PC-9 (cell line): Measurements from ENCODE around the gene ZFAND3. TPM values are rescaled to one million over a fixed set of nuclear protein-coding genes. Genes with fewer than 3 reads are reported as not detected.
A peak's percentile ranks its signal among the peaks of the same experiment; 100 is the strongest.

Experiments used
- Bru-seq: library from RNA; stranded (reverse); fragments of 400-500 nt; gene quantifications from one replicate; lab custom pipeline; 2021; lab: Mats Ljungman, UMichigan
- BruChase-seq, 2 experiments: library from RNA; stranded (reverse); fragments of 400-500 nt; gene quantifications; one replicate each; lab custom pipeline; 2021; lab: Mats Ljungman, UMichigan
- BruUV-seq: library from RNA; stranded (reverse); fragments of 400-500 nt; replicated peaks from 2 replicates; lab custom pipeline; 2021; lab: Mats Ljungman, UMichigan
- CTCF ChIA-PET: fragments of 300-600 bp; sonication (Branson Sonifier 250); formaldehyde crosslinking; loops from one replicate; lab custom pipeline; 2022; ENCODE audit warnings: antibody characterized with exemption; lab: Charles Lee
- POLR2A ChIA-PET: fragments of 300-600 bp; sonication (Branson Sonifier 250); formaldehyde crosslinking; loops from one replicate; lab custom pipeline; 2022; ENCODE audit warnings: antibody characterized with exemption; ENCODE audit not compliant: unreplicated experiment; lab: Charles Lee
- DNase-seq, 2 experiments: peaks; one replicate each; pipeline versions ENCODE4 v3.0.0 to v3.0.0-alpha.2; 2015 to 2022; ENCODE audit warnings: mixed read lengths in 1 of 2
- H2AFZ ChIP-seq: fragments of 200-600 bp; sonication (generic); 2 replicates; pipeline ENCODE4 v1.8.1; 2017; ENCODE audit warnings: antibody characterized with exemption
- H3F3A ChIP-seq: fragments of 200-600 bp; sonication (generic); 2 replicates; pipeline ENCODE4 v1.8.1; 2017; ENCODE audit warnings: antibody characterized with exemption, mild to moderate bottlenecking, low read depth; ENCODE audit not compliant: insufficient read depth
- H3K27ac ChIP-seq: fragments of 200-600 bp; sonication (generic); 2 replicates; pipeline ENCODE4 v1.6.1; 2016; ENCODE audit warnings: mixed run types
- H3K27me3 ChIP-seq: fragments of 200-600 bp; sonication (generic); 2 replicates; pipeline ENCODE4 v1.6.1; 2016; ENCODE audit warnings: low read depth, mixed run types; ENCODE audit not compliant: insufficient read depth
- H3K36me3 ChIP-seq: fragments of 200-600 bp; sonication (generic); 2 replicates; pipeline ENCODE4 v1.6.1; 2016; ENCODE audit warnings: low read depth, mixed run types
- H3K4me1 ChIP-seq: fragments of 200-600 bp; sonication (generic); replicated peaks from 2 replicates; pipeline ENCODE4 v1.6.1; 2016; ENCODE audit warnings: mixed run types; ENCODE audit not compliant: insufficient read depth
- H3K4me2 ChIP-seq: fragments of 200-600 bp; sonication (generic); 2 replicates; pipeline ENCODE4 v1.6.1; 2017; ENCODE audit warnings: mixed run types
- H3K4me3 ChIP-seq: fragments of 200-600 bp; sonication (generic); 2 replicates; pipeline ENCODE4 v1.6.1; 2016; ENCODE audit warnings: mixed run types
- H3K79me2 ChIP-seq: fragments of 200-600 bp; sonication (generic); 2 replicates; pipeline ENCODE4 v1.6.1; 2017; ENCODE audit warnings: low read depth, mixed run types
- H3K9me2 ChIP-seq: fragments of 200-600 bp; sonication (generic); 2 replicates; pipeline ENCODE4 v1.8.1; 2017; ENCODE audit warnings: mild to moderate bottlenecking; ENCODE audit not compliant: insufficient read depth
- H3K9me3 ChIP-seq: fragments of 200-600 bp; sonication (generic); 2 replicates; pipeline ENCODE4 v1.8.1; 2016; ENCODE audit warnings: low read depth; ENCODE audit not compliant: insufficient read depth
- H4K20me1 ChIP-seq: fragments of 200-600 bp; sonication (generic); 2 replicates; pipeline ENCODE4 v1.8.1; 2017; ENCODE audit not compliant: insufficient read depth
- CTCF ChIP-seq: fragments of 200-600 bp; sonication (generic); conservative IDR thresholded peaks from 2 replicates; pipeline ENCODE4 v1.6.1; 2017; ENCODE audit warnings: mixed run types, antibody characterized with exemption, mild to moderate bottlenecking, moderate library complexity
- EZH2 ChIP-seq: fragments of 200-600 bp; sonication (generic); IDR thresholded peaks from 2 replicates; pipeline ENCODE4 v1.8.0; 2017; ENCODE audit warnings: antibody characterized with exemption, low read depth
- intact Hi-C: fragments of 100-400 bp; cut with micrococcal nuclease; formaldehyde crosslinking; loops from one replicate; pipeline ENCODE4 v1.10.0; 2022; ENCODE audit not compliant: unreplicated experiment
- long read RNA-seq: library from polyadenylated mRNA; stranded (forward); transcript quantifications from one replicate; pipeline ENCODE4 v2.0.0, GENCODE V29; 2022
- total RNA-seq: library from RNA; stranded (reverse); gene quantifications from 2 replicates; pipeline ENCODE4 v1.2.3, GENCODE V29; 2021

The ZFAND3 gene, protein sequence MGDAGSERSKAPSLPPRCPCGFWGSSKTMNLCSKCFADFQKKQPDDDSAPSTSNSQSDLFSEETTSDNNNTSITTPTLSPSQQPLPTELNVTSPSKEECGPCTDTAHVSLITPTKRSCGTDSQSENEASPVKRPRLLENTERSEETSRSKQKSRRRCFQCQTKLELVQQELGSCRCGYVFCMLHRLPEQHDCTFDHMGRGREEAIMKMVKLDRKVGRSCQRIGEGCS
- 37.9 and 46.8 TPM in 2 replicates for total RNA-seq
- percentile 90 among the genes with signal in this experiment for Bru-seq, nascent RNA
- percentile 88 among the genes with signal in this experiment for BruChase-seq, experiment 1, labeled RNA remaining after a 2-hour chase
- BruChase-seq, experiment 2, labeled RNA remaining after a 6-hour chase = percentile 71 among the genes with signal in this experiment
- long read RNA-seq, transcript ZFAND3-201 (6 exons, 3,366 nt) = major isoform, 6 of 21 reads
- long read RNA-seq, partial matches to known transcripts = 3 of 21 reads
- long read RNA-seq, other reads (novel, unspliced or antisense) = 11 of 21 reads

GRCh38 chr6:37819177-37819801 lies at the start of gene ZFAND3:
Gene ZFAND3, plus strand, starts transcription at chr6:37819727. Its CDS starts 219 bp downstream, at chr6:37819946.
- Histone ChIP-seq H3F3A (0 out of 2 replicates have a peak, but pooled peaks cover 3% of the 10 kb centered on the region), H4K20me1 (peaks cover 29% of the 10 kb centered on the region), H3K4me1 (peaks cover 24% of the 10 kb centered on the region), H2AFZ (peak within 1 kb of the TSS; percentile 88), H3K79me2 (peaks cover 51% of the 10 kb centered on the region), H3K27ac (peak within 1 kb of the TSS; percentile 66), H3K36me3 (no peaks in the 10 kb centered on the region; the same call in 1 of the 2 replicates), H3K9me3 (no peaks in the 10 kb centered on the region), H3K4me2 (peak within 1 kb of the TSS; percentile 92), H3K27me3 (no peaks in the 10 kb centered on the region), H3K4me3 (peak within 1 kb of the TSS; percentile 94), H3K9me2 (no peaks in the 10 kb centered on the region)
- POLR2A ChIA-PET = interaction anchor here (0.9 kb wide), 1 partner anchor 28 kb away, joined by 16 read pairs; no protein-coding TSS in a partner anchor
- TF ChIP-seq CTCF (no peak), EZH2 (no peak)
- peak; percentile 81 to 97 for DNase-seq
- BruUV-seq = no TSS peak
- intact Hi-C loops = loop anchor here (1.0 to 2.0 kb wide), 2 partner anchors 28 to 316 kb away; no protein-coding TSS in a partner anchor
- CTCF ChIA-PET = interaction anchor here (0.6 kb wide), 2 partner anchors 115 to 494 kb away, joined by 3 to 14 read pairs; no protein-coding TSS in a partner anchor

GRCh38 chr6:37774028-37774680 lies 45.4 kb upstream of the ZFAND3 start:
- POLR2A ChIA-PET = no interaction called here
- CTCF ChIA-PET = interaction anchor here (0.7 kb wide), 1 partner anchor 17 kb away, joined by 3 read pairs; no protein-coding TSS in a partner anchor
- BruUV-seq = no TSS peak
- TF ChIP-seq CTCF (no peak), EZH2 (no peak)
- Histone ChIP-seq H3K9me2 (no peaks in the 10 kb centered on the region), H3K79me2 (no peaks in the 10 kb centered on the region), H4K20me1 (no peaks in the 10 kb centered on the region), H3K4me1 (no peaks in the 10 kb centered on the region), H3K36me3 (no peaks in the 10 kb centered on the region), H3K9me3 (no peaks in the 10 kb centered on the region), H3K4me3 (no peak overlapping the region), H3F3A (no peaks in the 10 kb centered on the region), H2AFZ (no peak overlapping the region), H3K4me2 (no peak overlapping the region), H3K27me3 (no peaks in the 10 kb centered on the region), H3K27ac (no peak overlapping the region)
- no peak for DNase-seq
- intact Hi-C loops = no loop called here

- Histone ChIP-seq H3K9me3 (no peaks in the 10 kb centered on the region), H3K79me2 (no peaks in the 10 kb centered on the region), H3K36me3 (no peaks in the 10 kb centered on the region), H3K4me1 (no peaks in the 10 kb centered on the region), H3F3A (no peaks in the 10 kb centered on the region), H3K27me3 (no peaks in the 10 kb centered on the region), H4K20me1 (no peaks in the 10 kb centered on the region), H3K4me3 (no peak overlapping the region), H3K4me2 (no peak overlapping the region), H2AFZ (no peak overlapping the region), H3K9me2 (no peaks in the 10 kb centered on the region), H3K27ac (no peak overlapping the region)
- TF ChIP-seq EZH2 (no peak), CTCF (no peak)
- ChIA-PET POLR2A (interaction anchor here (0.7 kb wide), 1 partner anchor 335 kb away, joined by 3 read pairs; no protein-coding TSS in a partner anchor), CTCF (no interaction called here)
- no peak for DNase-seq
- intact Hi-C loops = no loop called here
- BruUV-seq = no TSS peak
Observed at GRCh38 chr6:37776566-37776965, 43.0 kb upstream of the ZFAND3 start.
